HepG2 (cell line): Measurements from ENCODE around the gene RNASE11. TPM values are rescaled to one million over a fixed set of nuclear protein-coding genes. Genes with fewer than 3 reads are reported as not detected.

Source experiments
- ADNP ChIP-seq: sonication (generic); formaldehyde crosslinking; IDR thresholded peaks from 2 replicates; pipeline ENCODE4 v1.4.0; 2020; ENCODE audit warnings: missing genetic modification reagents
- CBX2 ChIP-seq, 2 experiments: fragments of 200-600 bp in 1 of 2; sonication (generic); formaldehyde crosslinking in 1 of 2; IDR thresholded peaks; 2 replicates each; pipeline versions ENCODE4 v1.7.0 to v1.8.1; 2018 to 2022; ENCODE audit warnings: low read depth in 2 of 2, low read length in 1 of 2, mild to moderate bottlenecking in 1 of 2, missing genetic modification reagents in 1 of 2
- EZH2 ChIP-seq: conservative IDR thresholded peaks from 2 replicates; pipeline ENCODE4 v1.6.1; 2012; ENCODE audit warnings: mild to moderate bottlenecking, low read depth, low read length, moderate library complexity
- GLI4 ChIP-seq: sonication (generic); formaldehyde crosslinking; IDR thresholded peaks from 2 replicates; pipeline ENCODE4 v1.5.1; 2020; ENCODE audit warnings: missing genetic modification reagents, mild to moderate bottlenecking, moderate library complexity, borderline replicate concordance
- MAFG ChIP-seq: sonication (generic); formaldehyde crosslinking; IDR thresholded peaks from 2 replicates; pipeline ENCODE4 v1.5.1; 2020; ENCODE audit warnings: mild to moderate bottlenecking, missing genetic modification reagents
- MEIS1 ChIP-seq: sonication (generic); formaldehyde crosslinking; IDR thresholded peaks from 2 replicates; pipeline ENCODE4 v1.9.0; 2021; ENCODE audit warnings: mild to moderate bottlenecking, missing genetic modification reagents, moderate library complexity, borderline replicate concordance
- NR2C2 ChIP-seq: sonication (generic); formaldehyde crosslinking; IDR thresholded peaks from 2 replicates; pipeline ENCODE4 v1.4.0; 2020; ENCODE audit warnings: missing genetic modification reagents, mild to moderate bottlenecking, moderate library complexity, borderline replicate concordance
- RXRB ChIP-seq: IDR thresholded peaks from 2 replicates; pipeline ENCODE4 v1.6.1; 2016; ENCODE audit warnings: borderline replicate concordance, missing genetic modification reagents, missing compliant biosample characterization
- SALL2 ChIP-seq: sonication (generic); formaldehyde crosslinking; IDR thresholded peaks from 2 replicates; pipeline ENCODE4 v1.8.1; 2023; ENCODE audit warnings: mild to moderate bottlenecking, missing genetic modification reagents, inconsistent platforms
- TBL1XR1 ChIP-seq: fragments of 150-350 bp; IDR thresholded peaks from 2 replicates; pipeline ENCODE4 v1.6.1; 2014; ENCODE audit warnings: borderline replicate concordance, low read length; ENCODE audit not compliant: partially characterized antibody
- TP53 ChIP-seq: sonication (generic); formaldehyde crosslinking; conservative IDR thresholded peaks from 2 replicates; pipeline ENCODE4 v1.4.0; 2020; ENCODE audit warnings: missing genetic modification reagents
- TSC22D2 ChIP-seq: sonication (generic); formaldehyde crosslinking; IDR thresholded peaks from 2 replicates; pipeline ENCODE4 v1.5.1; 2020; ENCODE audit warnings: missing genetic modification reagents, mild to moderate bottlenecking, borderline replicate concordance
- ZC3H13 ChIP-seq: sonication (generic); formaldehyde crosslinking; IDR thresholded peaks from 2 replicates; pipeline ENCODE4 v1.8.1; 2023; ENCODE audit warnings: mild to moderate bottlenecking, missing genetic modification reagents, moderate library complexity
- ZNF263 ChIP-seq: sonication (generic); formaldehyde crosslinking; IDR thresholded peaks from 2 replicates; pipeline ENCODE4 v1.4.0; 2020; ENCODE audit warnings: missing genetic modification reagents
- ZNF501 ChIP-seq: sonication (generic); formaldehyde crosslinking; IDR thresholded peaks from 2 replicates; pipeline ENCODE4 v1.5.1; 2020; ENCODE audit warnings: mild to moderate bottlenecking, moderate library complexity, missing genetic modification reagents
- ZNF558 ChIP-seq: sonication (generic); formaldehyde crosslinking; IDR thresholded peaks from 2 replicates; pipeline ENCODE4 v1.9.0; 2022; ENCODE audit warnings: mild to moderate bottlenecking, missing genetic modification reagents, borderline replicate concordance
- ZNF737 ChIP-seq: sonication (generic); formaldehyde crosslinking; IDR thresholded peaks from 2 replicates; pipeline ENCODE4 v1.5.0; 2020; ENCODE audit warnings: missing genetic modification reagents, mild to moderate bottlenecking, borderline replicate concordance
- ZSCAN20 ChIP-seq: sonication (generic); formaldehyde crosslinking; IDR thresholded peaks from 2 replicates; pipeline ENCODE4 v1.4.0; 2020; ENCODE audit warnings: missing genetic modification reagents, mild to moderate bottlenecking, borderline replicate concordance
- polyA plus RNA-seq, 8 experiments: library from polyadenylated mRNA; depleted of rRNA in 3 of 8; stranded (reverse) in 7 of 8; unstranded in 1 of 8; fragments of >200 nt; fragmentation: Illumina TruSeq in 4 of 8; extraction: Trizol in 4 of 8; gene quantifications; 2 replicates each; pipeline versions ENCODE4 v1.2.1 to v1.2.3, GENCODE V29; 2011 to 2016; ENCODE audit warnings: low read depth in 4 of 8, missing spikeins in 1 of 8, mixed read lengths in 1 of 8; ENCODE audit not compliant: insufficient read depth in 1 of 8
- total RNA-seq, 5 experiments: library from RNA; depleted of rRNA; stranded (reverse); fragments of >200 nt; fragmentation: Illumina TruSeq; extraction: Trizol; gene quantifications; 2 replicates each; pipeline ENCODE4 v1.2.3, GENCODE V29; 2016; ENCODE audit warnings: low read depth in 1 of 5
- TF ChIP-seq, protein P1 (sequence below): sonication (generic); formaldehyde crosslinking; conservative IDR thresholded peaks from 2 replicates; pipeline ENCODE4 v1.8.1; 2023; ENCODE audit warnings: missing genetic modification reagents
- TF ChIP-seq, protein P2 (sequence below): sonication (generic); formaldehyde crosslinking; IDR thresholded peaks from 2 replicates; pipeline ENCODE4 v1.5.1; 2020; ENCODE audit warnings: missing genetic modification reagents, mild to moderate bottlenecking, borderline replicate concordance
- TF ChIP-seq, protein P3 (sequence below): sonication (generic); formaldehyde crosslinking; conservative IDR thresholded peaks from 2 replicates; pipeline ENCODE4 v1.4.0; 2020; ENCODE audit warnings: missing genetic modification reagents

Gene RNASE11
- total and polyA plus RNA-seq, 2 of the 13 experiments (the other 11 are each of a cell fraction or from before 2014, with no cell fraction given) = not detected

DNA sequence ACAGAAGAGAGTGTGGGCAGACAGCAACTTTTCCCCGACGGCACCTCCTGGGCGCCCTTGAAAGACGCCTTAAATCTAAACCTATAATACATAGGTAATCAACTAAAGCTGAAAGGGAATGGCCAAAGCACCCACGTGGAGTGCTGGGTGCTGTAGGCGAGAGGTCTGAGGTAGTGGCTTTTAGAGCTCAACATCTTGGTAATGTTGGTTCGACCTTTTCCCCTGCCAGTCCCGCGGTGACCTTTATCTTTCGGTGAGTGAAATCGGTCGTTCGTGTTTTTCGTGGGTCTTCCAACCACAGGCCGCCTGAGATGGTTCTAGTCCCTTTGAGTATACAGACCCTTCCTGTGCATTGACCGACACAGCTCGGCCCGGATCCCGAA, 44.6 kb upstream of the RNASE11 start (continued):
- TF ChIP-seq, protein P1, sequence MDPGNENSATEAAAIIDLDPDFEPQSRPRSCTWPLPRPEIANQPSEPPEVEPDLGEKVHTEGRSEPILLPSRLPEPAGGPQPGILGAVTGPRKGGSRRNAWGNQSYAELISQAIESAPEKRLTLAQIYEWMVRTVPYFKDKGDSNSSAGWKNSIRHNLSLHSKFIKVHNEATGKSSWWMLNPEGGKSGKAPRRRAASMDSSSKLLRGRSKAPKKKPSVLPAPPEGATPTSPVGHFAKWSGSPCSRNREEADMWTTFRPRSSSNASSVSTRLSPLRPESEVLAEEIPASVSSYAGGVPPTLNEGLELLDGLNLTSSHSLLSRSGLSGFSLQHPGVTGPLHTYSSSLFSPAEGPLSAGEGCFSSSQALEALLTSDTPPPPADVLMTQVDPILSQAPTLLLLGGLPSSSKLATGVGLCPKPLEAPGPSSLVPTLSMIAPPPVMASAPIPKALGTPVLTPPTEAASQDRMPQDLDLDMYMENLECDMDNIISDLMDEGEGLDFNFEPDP = no peak
- no peak for TF ChIP-seq MEIS1 (CRISPR knock-in tag)
- TF ChIP-seq, protein P2, sequence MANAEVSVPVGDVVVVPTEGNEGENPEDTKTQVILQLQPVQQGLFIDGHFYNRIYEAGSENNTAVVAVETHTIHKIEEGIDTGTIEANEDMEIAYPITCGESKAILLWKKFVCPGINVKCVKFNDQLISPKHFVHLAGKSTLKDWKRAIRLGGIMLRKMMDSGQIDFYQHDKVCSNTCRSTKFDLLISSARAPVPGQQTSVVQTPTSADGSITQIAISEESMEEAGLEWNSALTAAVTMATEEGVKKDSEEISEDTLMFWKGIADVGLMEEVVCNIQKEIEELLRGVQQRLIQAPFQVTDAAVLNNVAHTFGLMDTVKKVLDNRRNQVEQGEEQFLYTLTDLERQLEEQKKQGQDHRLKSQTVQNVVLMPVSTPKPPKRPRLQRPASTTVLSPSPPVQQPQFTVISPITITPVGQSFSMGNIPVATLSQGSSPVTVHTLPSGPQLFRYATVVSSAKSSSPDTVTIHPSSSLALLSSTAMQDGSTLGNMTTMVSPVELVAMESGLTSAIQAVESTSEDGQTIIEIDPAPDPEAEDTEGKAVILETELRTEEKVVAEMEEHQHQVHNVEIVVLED (CRISPR knock-in tag) = 0 out of 2 replicates have a peak, but pooled peaks have one; percentile 41
- no peak for TF ChIP-seq ZSCAN20 (CRISPR knock-in tag)
- TF ChIP-seq RXRB (CRISPR knock-in tag) = no peak
- no peak for TF ChIP-seq TBL1XR1
- TF ChIP-seq ZNF501 (CRISPR knock-in tag) = no peak
- TF ChIP-seq ZNF263 (CRISPR knock-in tag) = no peak
- TF ChIP-seq ZNF558 (CRISPR knock-in tag) = 0 out of 2 replicates have a peak, but pooled peaks have one; percentile 24
- TF ChIP-seq CBX2 (IDR thresholded peaks at IDR 0.05; ENCODE audit: low read depth, low read length) = no peak
- no peak for TF ChIP-seq CBX2 (CRISPR knock-in tag; IDR thresholded peaks at IDR 0.05; ENCODE audit: low read depth)
- no peak for TF ChIP-seq TP53 (CRISPR knock-in tag)
- TF ChIP-seq NR2C2 (CRISPR knock-in tag) = no peak
- no peak for TF ChIP-seq ZNF737 (CRISPR knock-in tag)
- TF ChIP-seq EZH2 = no peak
- TF ChIP-seq MAFG (CRISPR knock-in tag) = no peak
- TF ChIP-seq SALL2 (CRISPR knock-in tag) = no peak
- no peak for TF ChIP-seq GLI4 (CRISPR knock-in tag)
- TF ChIP-seq ADNP = no peak
- TF ChIP-seq TSC22D2 (CRISPR knock-in tag) = no peak
- no peak for TF ChIP-seq ZC3H13 (CRISPR knock-in tag)
- TF ChIP-seq, protein P3, sequence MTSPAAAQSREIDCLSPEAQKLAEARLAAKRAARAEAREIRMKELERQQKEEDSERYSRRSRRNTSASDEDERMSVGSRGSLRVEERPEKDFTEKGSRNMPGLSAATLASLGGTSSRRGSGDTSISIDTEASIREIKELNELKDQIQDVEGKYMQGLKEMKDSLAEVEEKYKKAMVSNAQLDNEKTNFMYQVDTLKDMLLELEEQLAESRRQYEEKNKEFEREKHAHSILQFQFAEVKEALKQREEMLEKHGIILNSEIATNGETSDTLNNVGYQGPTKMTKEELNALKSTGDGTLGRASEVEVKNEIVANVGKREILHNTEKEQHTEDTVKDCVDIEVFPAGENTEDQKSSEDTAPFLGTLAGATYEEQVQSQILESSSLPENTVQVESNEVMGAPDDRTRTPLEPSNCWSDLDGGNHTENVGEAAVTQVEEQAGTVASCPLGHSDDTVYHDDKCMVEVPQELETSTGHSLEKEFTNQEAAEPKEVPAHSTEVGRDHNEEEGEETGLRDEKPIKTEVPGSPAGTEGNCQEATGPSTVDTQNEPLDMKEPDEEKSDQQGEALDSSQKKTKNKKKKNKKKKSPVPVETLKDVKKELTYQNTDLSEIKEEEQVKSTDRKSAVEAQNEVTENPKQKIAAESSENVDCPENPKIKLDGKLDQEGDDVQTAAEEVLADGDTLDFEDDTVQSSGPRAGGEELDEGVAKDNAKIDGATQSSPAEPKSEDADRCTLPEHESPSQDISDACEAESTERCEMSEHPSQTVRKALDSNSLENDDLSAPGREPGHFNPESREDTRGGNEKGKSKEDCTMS (CRISPR knock-in tag) = no peak
